HG03159 (cell line): ENCODE data around the gene SPATA31D1.

ENCODE experiments used
- ATAC-seq: cut with Tn5 transposase; IDR thresholded peaks from one replicate; pipeline ENCODE4 v1.9.1; 2021; ENCODE audit warnings: mild to moderate bottlenecking, moderate library complexity; ENCODE audit not compliant: unreplicated experiment

SPATA31D1 gene

GRCh38 chr9:82020331-82020730 lies 31.8 kb downstream of the SPATA31D1 start:
- ATAC-seq, result no peak

DNA sequence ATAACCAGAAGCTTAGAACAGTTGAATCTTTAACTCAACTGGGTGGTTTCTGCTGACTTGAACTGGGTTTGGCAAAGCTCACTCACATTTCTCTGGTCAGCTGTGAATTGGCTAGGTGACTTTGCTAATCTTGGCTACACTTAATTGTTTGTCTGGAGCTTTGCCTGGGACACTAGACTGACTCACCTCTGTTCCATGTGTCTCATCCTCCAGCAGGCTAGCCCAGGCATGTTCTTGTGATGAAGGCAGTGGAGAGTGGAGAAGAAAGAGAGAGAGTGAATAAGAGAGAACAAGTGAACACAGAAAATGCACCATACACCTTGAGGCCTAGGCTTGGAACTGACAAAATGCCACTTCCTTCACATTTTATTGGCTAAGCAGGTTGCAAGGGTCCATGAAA lies 32.6 kb downstream of the SPATA31D1 start:
- ATAC-seq, result no peak

GRCh38 chr9:82022121-82022520 lies 33.5 kb downstream of the SPATA31D1 start:
- ATAC-seq, result no peak

DNA sequence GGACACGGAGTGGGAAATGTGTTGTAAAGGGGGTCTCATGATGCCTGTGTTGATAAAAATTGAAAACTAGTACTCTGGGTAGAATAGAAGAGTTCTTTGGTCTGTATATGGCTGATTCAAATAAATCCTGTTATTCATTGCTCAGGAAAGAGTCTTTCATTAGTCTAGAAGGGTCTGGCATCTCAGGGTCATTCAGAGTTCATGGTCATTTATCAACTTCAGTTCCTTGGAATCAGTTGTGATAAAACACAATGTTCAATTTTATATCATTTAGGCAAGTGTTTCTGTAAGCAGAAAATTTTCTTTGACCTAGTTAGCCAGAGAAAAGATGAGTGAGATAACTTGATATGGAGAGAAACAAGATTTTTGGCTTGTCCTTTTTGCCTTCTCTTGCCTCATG lies 36.3 kb downstream of the SPATA31D1 start:
- ATAC-seq, result no peak

DNA sequence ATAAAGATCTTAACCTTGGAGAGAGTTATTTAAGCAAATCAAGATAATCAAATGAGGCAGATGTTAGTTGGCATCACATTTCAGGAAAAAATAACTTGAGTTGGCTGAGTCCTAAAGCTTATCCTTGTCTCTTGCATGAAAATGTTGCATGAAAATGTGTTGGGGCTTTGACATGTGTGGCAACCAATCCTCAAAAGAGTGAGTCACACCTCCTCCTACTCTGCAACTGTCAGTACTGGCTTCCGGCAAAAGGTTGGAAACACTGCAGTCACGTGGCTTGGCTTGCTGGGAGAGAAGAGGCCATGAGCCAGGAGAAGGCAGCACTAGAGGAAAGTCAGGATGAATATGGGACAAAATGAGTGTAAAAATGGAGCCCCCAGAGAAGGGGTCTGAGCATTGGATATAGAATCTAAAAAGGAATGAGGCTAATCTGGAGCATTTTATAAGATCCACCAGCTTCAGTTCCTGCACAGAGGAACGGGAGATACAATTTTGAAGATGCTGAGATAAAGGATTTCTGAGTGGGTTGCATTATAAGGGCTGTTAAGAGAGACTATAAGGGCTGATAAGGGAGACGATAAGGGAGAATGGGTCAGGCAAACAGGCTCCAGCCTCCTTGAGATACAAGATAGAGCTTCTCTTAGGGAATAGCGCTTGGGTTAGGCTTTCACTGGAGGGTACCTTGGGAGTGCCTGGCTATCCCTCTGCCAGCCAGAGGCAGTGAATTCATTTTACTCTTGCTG lies 43.1 kb downstream of the SPATA31D1 start:
- no peak for ATAC-seq

GRCh38 chr9:82034956-82035731 lies 46.6 kb downstream of the SPATA31D1 start:
- no peak for ATAC-seq

DNA sequence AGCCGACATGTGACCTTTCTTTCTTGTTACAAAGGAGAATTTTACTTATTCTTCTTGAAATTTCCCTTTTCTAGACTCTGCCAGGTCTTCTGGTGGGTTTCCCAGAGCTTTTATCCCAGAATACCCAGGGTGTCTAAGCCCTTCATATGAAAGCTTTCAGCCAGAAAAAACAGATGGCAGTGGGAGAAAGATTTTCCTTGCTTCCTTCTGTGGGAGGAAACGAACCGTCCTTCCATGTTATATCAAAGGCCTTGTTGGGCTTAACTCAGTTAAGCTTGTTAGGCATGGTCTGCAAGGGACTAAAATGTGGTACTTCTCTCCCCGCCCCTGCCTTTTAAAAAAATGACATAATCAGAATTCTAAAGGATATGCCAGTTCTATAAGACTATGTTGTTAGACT lies 47.5 kb downstream of the SPATA31D1 start:
- no peak for ATAC-seq

DNA sequence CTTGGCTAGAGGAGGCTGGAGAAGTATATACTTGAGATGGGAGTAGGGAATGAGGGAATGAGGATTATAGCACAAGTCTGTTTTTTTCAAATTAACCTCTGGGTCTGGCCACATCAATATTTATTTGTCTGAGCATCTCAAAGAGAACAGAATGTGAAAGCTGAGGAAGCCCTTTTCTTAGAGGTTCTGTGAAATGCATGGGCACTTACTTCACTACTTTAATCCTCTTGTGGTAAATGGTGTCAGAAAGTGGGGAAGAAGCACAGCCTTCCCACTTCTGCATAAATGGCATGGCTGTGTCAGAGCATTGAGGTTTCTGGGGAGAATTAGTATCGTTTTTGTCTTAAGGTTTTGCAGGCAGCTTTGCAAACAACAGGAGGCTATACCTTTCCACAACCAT lies 48.6 kb downstream of the SPATA31D1 start:
- ATAC-seq, result no peak

GRCh38 chr9:82038897-82039296 lies 50.3 kb downstream of the SPATA31D1 start:
- no peak for ATAC-seq
